Measurements from ENCODE around the gene TEX2.
"Not testable (repeated sequence)": the region's sequence is repeated elsewhere in the genome, so short reads cannot be mapped to it uniquely, and the experiment has no call there.

The TEX2 gene

GRCh38 chr17:64172510-64172909, 90.5 kb downstream of the TEX2 start:
- peaks cover 4% of the 10 kb centered on the region for H3K4me1 ChIP-seq (ENCODE audit: control insufficient read depth, insufficient read depth, low read length, unreplicated experiment)
- no peak overlapping the region for H3K4me3 ChIP-seq (ENCODE audit: low read depth, low read length)
- no peaks in the 10 kb centered on the region for H3K36me3 ChIP-seq (ENCODE audit: insufficient read depth, low read length)
- no peak overlapping the region for H2AFZ ChIP-seq (ENCODE audit: low read length, unreplicated experiment)
- H3K79me2 ChIP-seq (ENCODE audit: control insufficient read depth, insufficient read depth, low read length, unreplicated experiment): no peaks in the 10 kb centered on the region
- H3K27me3 ChIP-seq (ENCODE audit: insufficient read depth, low read length): no peaks in the 10 kb centered on the region
- no peak overlapping the region for H3K27ac ChIP-seq (ENCODE audit: low read depth, low read length)

DNA sequence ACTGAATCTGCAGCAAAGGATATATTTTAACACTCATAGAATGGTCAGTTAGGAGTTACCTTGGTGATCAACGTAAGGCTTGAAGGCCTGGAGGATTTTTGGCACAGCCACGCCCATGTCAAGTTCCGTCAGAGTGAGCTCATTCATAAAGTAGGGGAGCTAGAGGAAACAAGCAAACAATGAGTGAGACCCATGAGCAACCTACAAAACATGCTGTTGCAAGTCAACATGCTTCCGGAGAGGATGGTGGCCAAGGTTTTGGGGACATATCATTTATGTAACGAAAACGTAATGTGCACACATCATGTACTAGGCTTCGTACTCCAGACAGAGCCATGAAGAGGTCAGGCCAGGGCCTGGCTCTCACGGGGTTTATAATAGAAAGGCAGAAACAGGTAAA, 92.0 kb downstream of the TEX2 start:
- Histone ChIP-seq H3K36me3 (ENCODE audit: insufficient read depth, low read length) (no peaks in the 10 kb centered on the region), H3K27ac (ENCODE audit: low read depth, low read length) (no peak overlapping the region), H3K4me3 (ENCODE audit: low read depth, low read length) (no peak overlapping the region), H3K27me3 (ENCODE audit: insufficient read depth, low read length) (no peaks in the 10 kb centered on the region), H3K79me2 (ENCODE audit: control insufficient read depth, insufficient read depth, low read length, unreplicated experiment) (no peaks in the 10 kb centered on the region), H3K4me1 (ENCODE audit: control insufficient read depth, insufficient read depth, low read length, unreplicated experiment) (peaks cover 4% of the 10 kb centered on the region), H2AFZ (ENCODE audit: low read length, unreplicated experiment) (no peak overlapping the region)

- Histone ChIP-seq H2AFZ (ENCODE audit: low read length, unreplicated experiment) (no peak overlapping the region), H3K4me3 (ENCODE audit: low read depth, low read length) (no peak overlapping the region), H3K36me3 (ENCODE audit: insufficient read depth, low read length) (no peaks in the 10 kb centered on the region), H3K79me2 (ENCODE audit: control insufficient read depth, insufficient read depth, low read length, unreplicated experiment) (no peaks in the 10 kb centered on the region), H3K27me3 (ENCODE audit: insufficient read depth, low read length) (no peaks in the 10 kb centered on the region), H3K27ac (ENCODE audit: low read depth, low read length) (no peak overlapping the region), H3K4me1 (ENCODE audit: control insufficient read depth, insufficient read depth, low read length, unreplicated experiment) (peaks cover 4% of the 10 kb centered on the region)
These were observed 92.8 kb downstream of the TEX2 start for GRCh38 chr17:64170286-64170685.

- not testable (repeated sequence) for H3K79me2 ChIP-seq (ENCODE audit: control insufficient read depth, insufficient read depth, low read length, unreplicated experiment); H3K4me1 ChIP-seq (ENCODE audit: control insufficient read depth, insufficient read depth, low read length, unreplicated experiment); H3K27ac ChIP-seq (ENCODE audit: low read depth, low read length); H2AFZ ChIP-seq (ENCODE audit: low read length, unreplicated experiment); H3K27me3 ChIP-seq (ENCODE audit: insufficient read depth, low read length); H3K4me3 ChIP-seq (ENCODE audit: low read depth, low read length); H3K36me3 ChIP-seq (ENCODE audit: insufficient read depth, low read length)
These were observed 95.4 kb downstream of the TEX2 start for GRCh38 chr17:64167666-64168065.

DNA sequence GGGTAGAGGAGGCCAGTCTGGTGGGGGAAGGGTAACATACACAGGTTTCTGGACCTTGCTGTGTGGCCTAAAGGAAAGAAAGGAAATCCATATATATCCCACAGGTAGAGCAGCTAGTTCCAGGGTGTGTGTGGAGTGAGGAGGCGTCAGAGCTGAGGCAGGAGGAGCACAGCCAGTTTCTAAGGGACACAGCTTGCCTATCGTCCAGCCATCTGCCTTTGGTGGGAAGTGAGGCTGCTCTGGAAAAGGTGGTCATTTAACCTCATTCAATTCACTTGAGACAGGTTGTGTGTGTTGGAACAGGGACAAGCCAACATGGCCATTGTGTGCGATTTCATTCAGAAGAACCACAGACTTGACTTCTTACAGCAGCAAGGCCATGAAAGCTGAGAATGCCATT, 96.2 kb downstream of the TEX2 start:
- H2AFZ ChIP-seq (ENCODE audit: low read length, unreplicated experiment): no peak overlapping the region
- H3K4me3 ChIP-seq (ENCODE audit: low read depth, low read length): no peak overlapping the region
- H3K27ac ChIP-seq (ENCODE audit: low read depth, low read length): no peak overlapping the region
- H3K79me2 ChIP-seq (ENCODE audit: control insufficient read depth, insufficient read depth, low read length, unreplicated experiment): no peaks in the 10 kb centered on the region
- no peaks in the 10 kb centered on the region for H3K27me3 ChIP-seq (ENCODE audit: insufficient read depth, low read length)
- H3K36me3 ChIP-seq (ENCODE audit: insufficient read depth, low read length): no peaks in the 10 kb centered on the region
- no peaks in the 10 kb centered on the region for H3K4me1 ChIP-seq (ENCODE audit: control insufficient read depth, insufficient read depth, low read length, unreplicated experiment)

DNA sequence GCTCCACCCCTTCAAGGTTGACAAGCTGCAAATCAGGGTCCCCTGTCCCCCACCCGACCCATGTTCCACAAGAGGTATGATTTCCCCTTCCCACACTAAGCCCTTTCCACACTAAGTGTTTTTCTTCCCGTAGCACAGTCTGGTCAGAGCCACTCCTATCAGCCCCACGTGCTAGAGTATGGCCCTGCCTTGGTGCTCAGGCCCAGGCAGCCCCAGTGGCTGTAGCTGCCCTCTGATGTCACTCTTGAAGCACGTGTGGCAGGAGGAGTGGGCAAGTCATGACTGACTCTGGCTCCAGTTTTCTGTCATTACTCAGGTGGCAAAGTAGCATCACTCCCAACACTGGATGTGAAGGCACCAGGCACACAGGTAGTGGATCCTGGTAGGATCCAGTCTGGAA, 97.7 kb downstream of the TEX2 start:
- no peak overlapping the region for H3K27ac ChIP-seq (ENCODE audit: low read depth, low read length)
- H3K36me3 ChIP-seq (ENCODE audit: insufficient read depth, low read length): no peaks in the 10 kb centered on the region
- no peaks in the 10 kb centered on the region for H3K27me3 ChIP-seq (ENCODE audit: insufficient read depth, low read length)

GRCh38 chr17:64164596-64165285, 98.3 kb downstream of the TEX2 start:
- H3K36me3 ChIP-seq (ENCODE audit: insufficient read depth, low read length): no peaks in the 10 kb centered on the region
- H3K27me3 ChIP-seq (ENCODE audit: insufficient read depth, low read length): no peaks in the 10 kb centered on the region
- no peak overlapping the region for H3K27ac ChIP-seq (ENCODE audit: low read depth, low read length)
- no peak overlapping the region for H2AFZ ChIP-seq (ENCODE audit: low read length, unreplicated experiment)
- H3K4me3 ChIP-seq (ENCODE audit: low read depth, low read length): no peak overlapping the region
- H3K4me1 ChIP-seq (ENCODE audit: control insufficient read depth, insufficient read depth, low read length, unreplicated experiment): no peaks in the 10 kb centered on the region
- no peaks in the 10 kb centered on the region for H3K79me2 ChIP-seq (ENCODE audit: control insufficient read depth, insufficient read depth, low read length, unreplicated experiment)

More for the DNA sequence above, 97.7 kb downstream of the TEX2 start:
- Histone ChIP-seq H2AFZ (ENCODE audit: low read length, unreplicated experiment) (no peak overlapping the region), H3K4me3 (ENCODE audit: low read depth, low read length) (no peak overlapping the region), H3K79me2 (ENCODE audit: control insufficient read depth, insufficient read depth, low read length, unreplicated experiment) (no peaks in the 10 kb centered on the region), H3K4me1 (ENCODE audit: control insufficient read depth, insufficient read depth, low read length, unreplicated experiment) (no peaks in the 10 kb centered on the region)

- H3K4me1 ChIP-seq (ENCODE audit: control insufficient read depth, insufficient read depth, low read length, unreplicated experiment): no peaks in the 10 kb centered on the region
- H3K79me2 ChIP-seq (ENCODE audit: control insufficient read depth, insufficient read depth, low read length, unreplicated experiment): no peaks in the 10 kb centered on the region
- no peak overlapping the region for H3K4me3 ChIP-seq (ENCODE audit: low read depth, low read length)
- no peak overlapping the region for H2AFZ ChIP-seq (ENCODE audit: low read length, unreplicated experiment)
- no peaks in the 10 kb centered on the region for H3K36me3 ChIP-seq (ENCODE audit: insufficient read depth, low read length)
- H3K27ac ChIP-seq (ENCODE audit: low read depth, low read length): no peak overlapping the region
- H3K27me3 ChIP-seq (ENCODE audit: insufficient read depth, low read length): no peaks in the 10 kb centered on the region
These were observed 99.6 kb downstream of the TEX2 start for GRCh38 chr17:64163468-64163867.

DNA sequence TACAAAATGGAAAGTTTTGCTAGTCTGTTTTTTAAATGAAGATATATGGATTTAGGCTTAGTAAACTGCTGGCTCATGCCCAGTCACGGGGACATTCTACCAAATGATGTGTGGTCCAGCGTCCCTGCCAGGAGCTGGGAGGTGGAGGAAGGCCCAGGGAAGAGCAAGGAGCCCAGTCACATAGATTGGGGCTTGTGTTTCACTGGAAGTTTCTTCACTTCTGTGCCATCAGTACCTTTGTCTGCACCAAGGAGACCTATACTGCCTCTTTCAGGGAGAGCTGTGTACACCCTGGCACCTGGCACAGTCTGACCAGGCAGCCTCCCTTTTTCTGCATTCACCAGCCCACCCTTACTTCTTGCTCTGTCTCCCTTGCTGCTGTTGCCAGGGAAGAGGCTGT, 100.5 kb downstream of the TEX2 start:
- H3K4me1 ChIP-seq (ENCODE audit: control insufficient read depth, insufficient read depth, low read length, unreplicated experiment): no peaks in the 10 kb centered on the region
- no peaks in the 10 kb centered on the region for H3K36me3 ChIP-seq (ENCODE audit: insufficient read depth, low read length)
- H3K27me3 ChIP-seq (ENCODE audit: insufficient read depth, low read length): no peaks in the 10 kb centered on the region
- H3K27ac ChIP-seq (ENCODE audit: low read depth, low read length): no peak overlapping the region
- no peaks in the 10 kb centered on the region for H3K79me2 ChIP-seq (ENCODE audit: control insufficient read depth, insufficient read depth, low read length, unreplicated experiment)
- no peak overlapping the region for H3K4me3 ChIP-seq (ENCODE audit: low read depth, low read length)
- no peak overlapping the region for H2AFZ ChIP-seq (ENCODE audit: low read length, unreplicated experiment)

- H3K27me3 ChIP-seq (ENCODE audit: insufficient read depth, low read length): no peaks in the 10 kb centered on the region
- H3K27ac ChIP-seq (ENCODE audit: low read depth, low read length): no peak overlapping the region
- H3K4me3 ChIP-seq (ENCODE audit: low read depth, low read length): no peak overlapping the region
- no peaks in the 10 kb centered on the region for H3K4me1 ChIP-seq (ENCODE audit: control insufficient read depth, insufficient read depth, low read length, unreplicated experiment)
- H3K36me3 ChIP-seq (ENCODE audit: insufficient read depth, low read length): no peaks in the 10 kb centered on the region
- no peak overlapping the region for H2AFZ ChIP-seq (ENCODE audit: low read length, unreplicated experiment)
- H3K79me2 ChIP-seq (ENCODE audit: control insufficient read depth, insufficient read depth, low read length, unreplicated experiment): no peaks in the 10 kb centered on the region
These were observed 101.5 kb downstream of the TEX2 start for GRCh38 chr17:64161380-64162176.

DNA sequence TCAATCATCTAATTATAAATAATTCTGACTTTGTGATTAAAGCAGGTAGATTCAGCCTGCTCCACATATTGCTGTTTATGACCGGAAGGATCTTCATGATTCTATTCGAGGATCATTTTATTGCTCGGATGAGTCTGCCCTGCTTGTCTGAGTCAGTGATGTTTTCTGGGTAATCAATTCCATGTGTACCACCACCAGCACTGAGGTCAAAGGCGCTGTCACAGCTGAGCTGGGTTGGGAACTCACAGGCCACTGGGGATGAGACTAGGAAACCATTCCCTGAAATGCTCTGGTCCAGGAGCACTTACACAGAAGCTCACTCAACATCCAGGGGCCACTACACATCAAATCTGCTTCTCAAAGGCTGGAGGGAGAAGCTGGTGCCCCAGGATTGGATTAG, 102.7 kb downstream of the TEX2 start:
- H3K27ac ChIP-seq (ENCODE audit: low read depth, low read length): no peak overlapping the region
- no peaks in the 10 kb centered on the region for H3K36me3 ChIP-seq (ENCODE audit: insufficient read depth, low read length)
- H3K4me1 ChIP-seq (ENCODE audit: control insufficient read depth, insufficient read depth, low read length, unreplicated experiment): no peaks in the 10 kb centered on the region
- no peak overlapping the region for H2AFZ ChIP-seq (ENCODE audit: low read length, unreplicated experiment)
- no peak overlapping the region for H3K4me3 ChIP-seq (ENCODE audit: low read depth, low read length)
- no peaks in the 10 kb centered on the region for H3K79me2 ChIP-seq (ENCODE audit: control insufficient read depth, insufficient read depth, low read length, unreplicated experiment)
- no peaks in the 10 kb centered on the region for H3K27me3 ChIP-seq (ENCODE audit: insufficient read depth, low read length)

All from ACC112 (cell line).